RWPE2 (cell line): ENCODE results near the gene MCRIP2.
A peak's percentile ranks its signal among the peaks of the same experiment; 100 is the strongest.

Experiments used
- ATAC-seq: fragments of 200-7000 bp; cut with Tn5 transposase; 3 replicates; pipeline ENCODE4 v1.9.1; 2021; ENCODE audit warnings: low read depth
- DNase-seq: peaks from one replicate; pipeline ENCODE4 v3.0.0-alpha.2; 2020; ENCODE audit warnings: low spot score
- H3K27ac ChIP-seq: fragments of 450-650 bp; 2 replicates; pipeline ENCODE4 v1.5.1; 2017; ENCODE audit warnings: mild to moderate bottlenecking; ENCODE audit not compliant: poor library complexity, severe bottlenecking
- H3K27me3 ChIP-seq: fragments of 250-450 bp; sonication (Bioruptor Pico); 2 replicates; pipeline ENCODE4 v1.5.1; 2021; ENCODE audit warnings: mild to moderate bottlenecking, moderate library complexity; ENCODE audit not compliant: insufficient read depth, poor library complexity, severe bottlenecking
- H3K36me3 ChIP-seq: fragments of 250-450 bp; sonication (Bioruptor Pico); 2 replicates; pipeline ENCODE4 v1.5.1; 2020; ENCODE audit warnings: low read depth, mild to moderate bottlenecking, moderate library complexity
- H3K4me1 ChIP-seq: fragments of 250-450 bp; sonication (Bioruptor Pico); 2 replicates; pipeline ENCODE4 v1.5.1; 2021; ENCODE audit warnings: mild to moderate bottlenecking, moderate library complexity; ENCODE audit not compliant: insufficient read depth, poor library complexity, severe bottlenecking
- H3K4me3 ChIP-seq: fragments of 250-450 bp; sonication (Bioruptor Pico); 2 replicates; pipeline ENCODE4 v1.5.1; 2021; ENCODE audit warnings: mild to moderate bottlenecking, moderate library complexity; ENCODE audit not compliant: severe bottlenecking
- H3K9me3 ChIP-seq: fragments of 250-450 bp; sonication (Bioruptor Pico); 2 replicates; pipeline ENCODE4 v1.5.1; 2021; ENCODE audit warnings: mild to moderate bottlenecking, moderate library complexity; ENCODE audit not compliant: severe bottlenecking
- TF ChIP-seq, protein P1 (sequence below): fragments of 450-650 bp; IDR thresholded peaks from one replicate; pipeline ENCODE4 v1.5.1; 2017; ENCODE audit warnings: mild to moderate bottlenecking, moderate library complexity; ENCODE audit not compliant: poor library complexity, severe bottlenecking

The MCRIP2 gene

DNA sequence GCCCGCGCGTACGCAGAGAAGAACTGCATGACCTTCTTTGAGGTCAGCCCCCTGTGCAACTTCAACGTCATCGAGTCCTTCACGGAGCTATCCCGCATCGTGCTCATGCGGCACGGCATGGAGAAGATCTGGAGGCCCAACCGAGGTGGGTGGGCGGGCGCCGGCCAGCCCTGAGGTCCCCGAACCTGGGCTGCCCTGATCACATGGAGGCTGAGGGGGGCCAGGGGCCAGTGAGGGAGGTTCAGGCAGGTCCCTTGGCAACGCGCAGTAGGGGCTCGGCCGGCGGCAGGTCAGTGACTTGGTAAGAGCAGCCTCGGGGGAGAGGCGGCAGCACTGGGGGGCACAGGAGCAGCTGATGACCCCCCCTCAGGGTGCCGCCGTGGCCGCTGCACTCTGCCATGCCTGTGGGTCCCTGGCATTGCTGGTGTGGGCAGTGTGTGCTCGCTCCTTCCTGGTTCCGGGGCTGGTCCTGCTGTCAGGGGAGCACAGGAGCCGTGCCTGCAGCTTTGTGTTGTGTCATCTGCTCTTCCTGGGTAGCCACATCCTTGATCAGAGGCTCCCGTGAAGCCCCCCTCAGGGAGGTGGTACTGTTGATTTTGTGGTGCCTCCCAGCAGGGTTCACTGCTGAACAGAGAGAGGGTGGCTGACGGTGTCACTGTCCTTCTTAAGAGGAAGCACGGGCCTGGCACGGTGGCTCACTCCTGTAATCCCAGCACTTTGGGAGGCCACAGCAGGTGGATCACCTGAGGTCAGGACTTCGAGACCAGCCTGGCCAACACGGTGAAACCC is 15.5 kb upstream of the MCRIP2 start:
- ATAC-seq = no peak
- Histone ChIP-seq H3K27me3 (no peaks in the 10 kb centered on the region), H3K4me1 (peaks cover 27% of the 10 kb centered on the region), H3K9me3 (no peaks in the 10 kb centered on the region), H3K27ac (peak overlapping the region; percentile 23), H3K36me3 (peaks cover 10% of the 10 kb centered on the region), H3K4me3 (no peak overlapping the region)
- DNase-seq = peak; percentile 47
- TF ChIP-seq, protein P1, sequence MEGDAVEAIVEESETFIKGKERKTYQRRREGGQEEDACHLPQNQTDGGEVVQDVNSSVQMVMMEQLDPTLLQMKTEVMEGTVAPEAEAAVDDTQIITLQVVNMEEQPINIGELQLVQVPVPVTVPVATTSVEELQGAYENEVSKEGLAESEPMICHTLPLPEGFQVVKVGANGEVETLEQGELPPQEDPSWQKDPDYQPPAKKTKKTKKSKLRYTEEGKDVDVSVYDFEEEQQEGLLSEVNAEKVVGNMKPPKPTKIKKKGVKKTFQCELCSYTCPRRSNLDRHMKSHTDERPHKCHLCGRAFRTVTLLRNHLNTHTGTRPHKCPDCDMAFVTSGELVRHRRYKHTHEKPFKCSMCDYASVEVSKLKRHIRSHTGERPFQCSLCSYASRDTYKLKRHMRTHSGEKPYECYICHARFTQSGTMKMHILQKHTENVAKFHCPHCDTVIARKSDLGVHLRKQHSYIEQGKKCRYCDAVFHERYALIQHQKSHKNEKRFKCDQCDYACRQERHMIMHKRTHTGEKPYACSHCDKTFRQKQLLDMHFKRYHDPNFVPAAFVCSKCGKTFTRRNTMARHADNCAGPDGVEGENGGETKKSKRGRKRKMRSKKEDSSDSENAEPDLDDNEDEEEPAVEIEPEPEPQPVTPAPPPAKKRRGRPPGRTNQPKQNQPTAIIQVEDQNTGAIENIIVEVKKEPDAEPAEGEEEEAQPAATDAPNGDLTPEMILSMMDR = no peak

DNA sequence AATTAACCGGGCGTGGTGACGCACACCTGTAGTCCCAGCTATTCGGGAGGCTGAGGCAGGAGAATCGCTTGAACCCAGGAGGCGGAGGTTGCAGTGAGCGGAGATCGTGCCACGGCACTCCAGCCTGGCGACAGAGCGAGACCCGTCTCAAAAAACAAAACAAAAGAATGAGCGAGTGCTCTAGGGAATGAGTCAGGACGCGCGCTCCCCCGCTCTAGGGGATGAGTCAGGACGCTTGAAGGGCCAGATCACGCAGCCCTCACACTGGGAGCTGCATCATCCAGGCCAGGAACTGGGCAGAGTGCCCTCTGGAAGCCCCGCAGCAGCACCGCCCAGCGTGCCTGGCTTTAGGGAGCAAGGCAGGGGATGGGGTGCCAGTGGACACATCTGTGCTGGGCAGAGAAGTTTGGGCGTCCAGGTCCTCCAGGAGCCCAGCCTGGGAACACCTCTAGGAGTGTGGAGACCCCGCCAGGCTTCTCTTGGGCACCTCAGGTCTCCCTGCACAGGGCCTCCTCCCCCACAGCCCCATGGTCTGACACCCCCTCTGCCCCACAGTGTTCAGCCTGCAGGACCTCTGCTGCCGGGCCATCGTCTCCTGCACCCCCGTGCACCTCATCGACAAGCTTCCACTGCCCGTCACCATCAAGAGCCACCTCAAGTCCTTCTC is 14.7 kb upstream of the MCRIP2 start:
- Histone ChIP-seq H3K9me3 (no peaks in the 10 kb centered on the region), H3K27ac (peak overlapping the region; percentile 23), H3K4me1 (peaks cover 21% of the 10 kb centered on the region), H3K27me3 (no peaks in the 10 kb centered on the region), H3K36me3 (peaks cover 10% of the 10 kb centered on the region), H3K4me3 (no peak overlapping the region)
- DNase-seq (peak; percentile 91), ATAC-seq (peak; percentile 80)
- TF ChIP-seq, protein P1 = no peak

GRCh38 chr16:627454-628239 is 14.0 kb upstream of the MCRIP2 start:
- peaks cover 17% of the 10 kb centered on the region for H3K4me1 ChIP-seq
- H3K27ac ChIP-seq = peak overlapping the region; percentile 23
- TF ChIP-seq, protein P1 = no peak
- H3K36me3 ChIP-seq = peaks cover 10% of the 10 kb centered on the region
- DNase-seq (no peak), ATAC-seq (no peak)
- no peak overlapping the region for H3K4me3 ChIP-seq
- no peaks in the 10 kb centered on the region for H3K9me3 ChIP-seq
- H3K27me3 ChIP-seq = no peaks in the 10 kb centered on the region

GRCh38 chr16:628321-629061 is 13.1 kb upstream of the MCRIP2 start:
- TF ChIP-seq, protein P1 = no peak
- H3K4me3 ChIP-seq = no peak overlapping the region
- ATAC-seq = no peak
- no peaks in the 10 kb centered on the region for H3K9me3 ChIP-seq
- DNase-seq = no peak
- peaks cover 14% of the 10 kb centered on the region for H3K4me1 ChIP-seq
- no peaks in the 10 kb centered on the region for H3K27me3 ChIP-seq
- H3K27ac ChIP-seq = no peak overlapping the region
- peaks cover 10% of the 10 kb centered on the region for H3K36me3 ChIP-seq
